Measurements from ENCODE around the gene LIN7B.

Gene LIN7B

DNA sequence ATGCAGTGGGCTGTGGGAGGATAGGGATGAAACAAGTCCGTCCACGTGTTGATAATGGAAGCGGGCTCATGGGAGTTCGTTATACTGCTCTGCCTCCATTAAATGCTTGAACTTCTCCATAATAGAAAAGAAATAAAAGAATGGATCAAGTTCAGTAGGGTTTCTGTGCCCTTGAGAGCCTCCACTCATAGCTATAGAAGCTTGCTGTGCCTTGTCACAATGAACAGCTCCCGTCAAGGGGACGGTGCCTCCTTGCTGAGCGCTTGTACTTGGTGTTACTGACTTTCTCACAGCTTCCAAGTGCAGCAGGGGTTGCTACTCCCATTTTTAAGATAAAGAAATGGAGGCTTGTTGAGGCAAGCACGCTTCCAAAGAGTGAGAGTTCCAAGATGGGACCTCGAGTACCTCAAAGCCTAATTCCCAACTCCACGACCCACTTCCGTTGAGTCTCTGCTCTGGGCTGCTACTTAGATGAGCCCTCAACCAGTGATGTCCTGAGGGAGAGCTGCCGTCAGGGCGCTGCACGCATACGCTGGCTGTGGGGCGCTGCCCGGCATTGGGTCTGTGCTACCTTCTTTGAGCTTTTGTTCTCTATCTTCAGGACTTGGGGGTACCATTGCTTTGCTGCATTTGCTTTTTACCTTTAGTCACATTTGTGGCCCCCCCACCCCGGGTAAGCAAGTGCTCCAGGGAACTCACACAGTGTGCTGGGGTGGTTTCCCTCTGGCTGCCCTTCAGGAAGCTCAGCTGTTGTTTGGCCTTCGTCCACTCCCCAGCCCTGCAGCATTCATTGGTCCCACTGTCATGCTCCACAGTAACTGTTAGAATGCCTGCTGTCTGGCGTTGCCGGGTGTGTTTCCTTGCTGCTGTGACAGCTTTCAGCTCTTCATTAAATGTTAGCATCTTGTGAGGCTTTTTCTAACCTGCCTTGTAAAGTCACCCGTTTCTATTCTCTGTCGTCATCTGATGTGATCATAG lies 19.4 kb upstream of the LIN7B start:
- DNase-seq, result no peak

DNA sequence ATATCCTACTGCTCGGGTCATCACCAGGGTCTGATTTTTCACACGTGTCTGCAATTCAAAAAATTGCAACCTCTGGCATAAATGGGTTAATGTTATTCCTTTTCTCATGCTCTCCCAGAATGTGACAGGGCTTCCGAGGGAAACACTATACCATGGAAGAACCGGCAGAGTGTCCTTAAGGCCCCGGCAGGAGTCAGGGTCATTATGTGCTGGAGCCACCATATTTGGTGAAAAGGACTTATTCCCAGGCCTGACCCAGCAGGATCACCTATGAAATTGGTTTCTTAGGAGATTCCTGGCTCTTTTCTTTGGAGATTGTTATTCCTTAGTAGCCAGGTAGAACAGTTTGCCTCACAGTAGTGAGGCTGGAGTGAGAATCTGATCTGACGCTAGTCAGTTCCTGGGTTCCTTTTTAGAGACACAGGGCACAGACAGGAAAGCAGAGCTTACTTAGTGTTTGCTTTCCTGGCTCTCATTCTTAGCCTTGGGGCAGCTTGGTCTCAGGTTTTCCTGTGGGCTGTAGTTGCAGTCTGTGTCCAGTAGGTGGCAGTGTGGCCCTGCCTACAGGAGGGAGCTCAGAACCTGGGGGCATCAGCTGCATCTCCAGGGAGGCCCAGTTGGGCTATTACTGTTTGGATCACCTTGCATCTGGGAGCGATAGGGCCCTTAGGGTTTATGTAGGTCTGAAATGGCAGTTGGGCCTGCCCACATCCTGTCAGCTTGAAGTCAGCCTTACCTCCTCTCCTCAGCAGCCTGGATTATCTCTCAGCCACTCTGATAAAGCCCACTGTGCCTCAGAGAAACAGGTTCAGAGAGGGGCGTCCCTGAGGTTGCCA lies 16.5 kb upstream of the LIN7B start:
- peak; percentile 86 for DNase-seq

GRCh38 chr19:49098795-49099194 lies 15.4 kb upstream of the LIN7B start:
- no peak for DNase-seq

- no peak for DNase-seq
Observed at GRCh38 chr19:49101160-49101559, 13.0 kb upstream of the LIN7B start.

DNA sequence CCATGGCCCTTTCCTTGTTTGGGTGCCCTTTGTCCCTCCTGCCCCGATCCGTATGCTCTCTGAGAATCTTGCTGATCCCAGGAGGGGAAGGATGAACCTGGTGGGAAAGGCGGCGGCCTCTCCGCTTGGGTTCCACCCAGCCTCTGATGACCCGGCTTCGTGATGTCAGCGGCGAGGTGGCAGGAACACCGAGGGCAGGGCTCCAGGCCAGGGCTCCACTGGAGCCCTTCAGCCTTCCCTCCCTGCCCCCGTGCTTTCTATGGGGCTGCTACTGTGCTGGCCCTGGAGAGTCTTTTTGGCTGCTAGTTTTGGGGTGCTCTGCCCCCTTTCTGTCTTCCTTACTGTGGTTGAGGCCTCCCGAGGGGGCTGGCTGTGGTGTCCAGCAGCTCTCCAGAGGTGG lies 11.9 kb upstream of the LIN7B start:
- DNase-seq, result no peak

DNA sequence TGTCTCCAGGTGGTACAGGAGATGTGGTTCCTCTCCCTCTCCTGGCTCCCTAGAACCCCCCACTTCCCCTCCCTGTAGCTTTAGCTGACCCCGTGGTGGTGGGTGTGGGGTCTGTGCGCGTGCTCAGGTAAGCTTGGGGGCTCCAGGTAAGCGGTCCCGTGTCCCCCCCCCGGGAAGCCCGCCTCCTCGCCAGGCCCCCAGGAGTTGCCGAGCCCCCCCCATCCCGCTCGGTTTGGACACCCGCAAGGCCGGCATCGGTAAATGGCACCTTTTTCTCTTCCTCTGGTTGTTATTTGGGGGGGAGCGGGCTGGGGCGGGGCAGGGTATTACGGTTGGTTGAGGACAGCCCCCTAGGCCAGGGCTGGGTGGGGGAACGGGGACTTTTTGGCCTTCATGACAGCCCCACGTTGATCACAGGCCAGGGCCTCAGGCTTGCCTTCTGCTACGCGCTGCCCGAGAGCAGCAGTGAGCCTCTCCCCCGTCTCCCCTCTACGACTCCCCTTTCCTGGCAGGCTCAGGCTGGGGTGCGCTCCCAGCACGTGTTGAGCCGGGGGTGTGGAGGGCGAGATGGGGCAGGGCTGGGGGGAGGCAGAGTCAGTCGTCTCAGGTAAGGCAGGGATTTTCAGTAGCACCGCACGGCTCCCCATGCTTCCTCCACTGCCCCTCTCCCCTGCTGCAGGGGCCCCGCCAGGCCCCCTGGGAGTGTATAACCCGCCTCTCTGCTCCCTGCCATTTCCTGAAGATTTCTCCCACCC lies 10.7 kb upstream of the LIN7B start:
- DNase-seq, result no peak

- DNase-seq, result no peak
Observed at GRCh38 chr19:49104229-49104864, 9.8 kb upstream of the LIN7B start.

DNA sequence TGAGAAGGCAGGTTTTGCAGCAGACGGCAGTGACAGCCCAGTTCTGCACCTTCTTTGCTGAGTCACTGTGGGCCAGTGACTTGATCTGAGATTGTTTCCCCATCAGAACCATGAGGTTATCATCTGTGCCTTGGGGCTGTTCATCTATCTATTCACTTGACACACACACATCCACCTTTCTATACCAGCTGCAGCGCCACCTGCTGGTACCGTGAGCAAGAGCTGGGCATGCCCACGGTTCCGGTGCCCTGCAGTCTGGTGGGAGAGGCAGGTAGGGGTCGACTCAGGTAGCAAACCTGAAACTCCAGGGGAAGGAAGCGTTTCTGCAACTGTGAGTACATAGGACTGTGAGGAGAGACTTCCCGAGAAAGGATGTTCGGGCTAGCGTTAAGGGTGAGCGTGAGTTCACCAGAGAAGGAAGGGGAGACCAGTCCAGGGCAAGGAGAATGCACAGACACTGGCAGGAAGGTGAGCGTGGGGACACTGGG lies 7.5 kb upstream of the LIN7B start:
- DNase-seq, result peak; percentile 59

DNA sequence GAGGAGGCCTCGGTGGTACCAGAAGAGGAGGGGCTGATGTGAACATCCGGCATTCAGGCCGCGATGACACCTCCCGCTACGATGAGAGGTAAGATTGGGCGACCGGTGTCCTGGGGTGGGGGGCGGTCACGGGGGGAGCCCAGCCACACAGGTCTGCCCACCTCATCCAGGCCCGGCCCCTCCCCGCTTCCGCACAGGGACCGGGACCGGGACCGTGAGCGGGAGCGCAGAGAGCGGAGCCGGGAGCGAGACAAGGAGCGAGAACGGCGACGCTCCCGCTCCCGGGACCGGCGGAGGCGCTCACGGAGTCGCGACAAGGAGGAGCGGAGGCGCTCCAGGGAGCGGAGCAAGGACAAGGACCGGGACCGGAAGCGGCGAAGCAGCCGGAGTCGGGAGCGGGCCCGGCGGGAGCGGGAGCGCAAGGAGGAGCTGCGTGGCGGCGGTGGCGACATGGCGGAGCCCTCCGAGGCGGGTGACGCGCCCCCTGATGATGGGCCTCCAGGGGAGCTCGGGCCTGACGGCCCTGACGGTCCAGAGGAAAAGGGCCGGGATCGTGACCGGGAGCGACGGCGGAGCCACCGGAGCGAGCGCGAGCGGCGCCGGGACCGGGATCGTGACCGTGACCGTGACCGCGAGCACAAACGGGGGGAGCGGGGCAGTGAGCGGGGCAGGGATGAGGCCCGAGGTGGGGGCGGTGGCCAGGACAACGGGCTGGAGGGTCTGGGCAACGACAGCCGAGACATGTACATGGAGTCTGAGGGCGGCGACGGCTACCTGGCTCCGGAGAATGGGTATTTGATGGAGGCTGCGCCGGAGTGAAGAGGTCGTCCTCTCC lies 6.3 kb upstream of the LIN7B start:
- DNase-seq, result no peak

- DNase-seq, result no peak
Observed at GRCh38 chr19:49109051-49109450, 5.1 kb upstream of the LIN7B start.

DNA sequence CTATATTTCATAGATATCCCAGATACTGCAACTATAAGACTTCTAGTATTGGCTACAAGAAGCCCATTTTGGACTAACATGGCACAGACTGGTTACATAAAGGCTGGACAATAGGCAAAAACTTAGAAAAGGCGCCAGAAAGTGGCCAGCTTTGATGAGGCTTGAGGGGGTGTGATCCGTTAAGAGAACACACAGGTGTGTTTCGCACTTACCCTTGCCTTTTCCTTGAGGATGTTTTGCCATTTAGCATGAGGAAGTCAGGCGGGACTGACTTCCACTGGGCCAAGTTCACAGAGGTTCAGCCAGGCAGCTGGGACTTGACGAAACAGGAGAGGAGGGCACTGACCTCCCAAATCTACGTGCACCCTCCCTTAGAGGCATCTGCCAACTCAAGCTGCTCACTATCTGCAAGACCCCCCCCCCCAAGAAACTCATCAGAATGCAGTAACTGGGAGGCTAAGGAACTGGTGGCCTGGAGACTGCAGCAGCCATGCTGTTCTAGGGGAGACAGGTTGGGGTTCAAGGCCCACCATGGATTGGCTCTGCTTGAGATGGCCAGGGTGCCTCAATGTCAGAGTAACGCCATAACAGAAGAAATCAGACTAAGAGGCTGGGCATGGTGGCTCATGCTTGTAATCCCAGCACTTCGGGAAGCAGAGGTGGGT lies 4.5 kb upstream of the LIN7B start:
- DNase-seq, result no peak

- no peak for DNase-seq
Observed at GRCh38 chr19:49110567-49110966, 3.6 kb upstream of the LIN7B start.

DNA sequence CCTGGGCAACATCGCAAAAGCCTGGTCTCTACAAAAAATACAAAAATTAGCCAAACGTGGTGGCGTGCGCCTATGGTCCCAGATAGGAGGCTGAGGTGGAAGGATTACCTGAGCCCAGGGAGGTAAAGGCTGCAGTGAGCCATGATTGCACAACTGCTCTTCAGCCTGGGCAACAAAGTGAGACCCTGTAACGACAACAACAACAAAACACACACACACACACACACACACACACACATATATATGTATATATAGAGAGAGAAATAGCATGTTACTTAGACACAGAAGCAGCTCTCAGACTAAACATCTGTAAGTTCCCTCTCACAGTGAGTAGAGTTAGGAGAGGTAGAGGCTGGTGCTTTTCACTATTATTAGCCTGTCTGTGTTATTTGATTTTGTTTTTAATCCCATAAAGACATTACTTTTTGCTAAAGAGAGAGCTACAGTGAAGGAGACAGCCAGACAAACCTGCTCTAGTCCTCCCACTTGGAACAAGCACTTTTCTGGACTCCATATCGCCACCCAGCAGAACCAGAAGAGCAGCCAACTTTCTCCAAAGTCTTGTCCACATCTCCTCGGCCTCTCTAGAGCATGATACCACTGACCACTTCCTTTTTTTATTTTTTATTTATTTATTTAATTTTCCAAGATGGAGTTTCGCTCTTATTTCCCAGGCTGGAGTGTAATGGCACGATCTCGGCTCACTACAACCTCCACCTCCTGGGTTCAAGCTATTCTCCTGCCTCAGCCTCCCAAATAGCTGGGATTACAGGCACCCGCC lies 2.8 kb upstream of the LIN7B start:
- DNase-seq, result no peak

GRCh38 chr19:49114630-49115363 lies 627 bp downstream of the LIN7B start:
- peak; percentile 70 for DNase-seq

- no peak for DNase-seq
Observed at GRCh38 chr19:49116544-49116943, 2.4 kb downstream of the LIN7B start.

DNA sequence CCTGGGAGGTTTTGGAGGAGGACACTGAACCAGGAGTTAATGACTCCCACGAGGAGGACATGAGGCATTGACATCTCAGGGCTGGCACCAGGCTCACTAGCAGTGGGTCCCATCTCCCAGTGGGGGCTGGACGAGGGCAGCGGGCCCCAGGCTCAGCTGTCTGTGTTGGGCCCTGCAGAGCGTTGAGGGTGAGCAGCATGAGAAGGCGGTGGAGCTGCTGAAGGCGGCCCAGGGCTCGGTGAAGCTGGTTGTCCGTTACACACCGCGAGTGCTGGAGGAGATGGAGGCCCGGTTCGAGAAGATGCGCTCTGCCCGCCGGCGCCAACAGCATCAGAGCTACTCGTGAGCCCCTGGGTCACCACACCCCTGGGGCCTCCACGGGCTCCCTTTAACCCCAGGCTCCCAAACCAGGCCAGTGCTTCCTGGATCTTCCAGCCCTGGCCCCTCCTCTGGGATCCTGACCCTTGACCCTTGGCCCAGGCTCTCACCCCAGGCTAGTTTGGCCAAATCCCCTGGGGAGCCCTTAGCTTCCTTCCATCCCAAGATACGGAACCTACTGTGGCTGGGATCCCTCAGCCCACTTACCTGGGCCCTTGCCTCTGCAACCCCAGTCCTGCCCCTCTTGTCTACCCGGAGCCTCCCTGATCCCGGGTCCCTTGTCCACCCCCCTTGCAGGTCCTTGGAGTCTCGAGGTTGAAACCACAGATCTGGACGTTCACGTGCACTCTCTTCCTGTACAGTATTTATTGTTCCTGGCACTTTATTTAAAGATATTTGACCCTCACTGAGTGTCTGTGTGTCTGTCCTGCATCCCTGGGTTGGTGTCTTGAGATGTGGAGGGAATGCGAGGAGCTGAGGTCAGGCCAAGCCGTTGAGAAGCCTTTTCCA lies 3.8 kb downstream of the LIN7B start:
- no peak for DNase-seq

- DNase-seq, result peak; percentile 97
Observed at GRCh38 chr19:49118565-49119410, 4.6 kb downstream of the LIN7B start, which contains the start of gene C19orf73. Gene C19orf73, minus strand, starts transcription at chr19:49119143. Its CDS starts 121 bp downstream, at chr19:49119022.
